DND-41 (cell line): ENCODE results near the gene FUT3.

ENCODE experiments used
- EZH2 ChIP-seq: IDR thresholded peaks from 3 replicates; pipeline ENCODE4 v1.6.1; 2012; ENCODE audit warnings: borderline replicate concordance, low read depth, mild to moderate bottlenecking, moderate library complexity, low read length, inconsistent platforms; ENCODE audit not compliant: severe bottlenecking
- TF ChIP-seq, protein P1 (sequence below): IDR thresholded peaks from 2 replicates; pipeline ENCODE4 v1.5.1; 2012; ENCODE audit warnings: borderline replicate concordance, low read length, moderate library complexity, mild to moderate bottlenecking; ENCODE audit not compliant: poor library complexity, severe bottlenecking; ENCODE audit errors: extremely low read depth

DNA sequence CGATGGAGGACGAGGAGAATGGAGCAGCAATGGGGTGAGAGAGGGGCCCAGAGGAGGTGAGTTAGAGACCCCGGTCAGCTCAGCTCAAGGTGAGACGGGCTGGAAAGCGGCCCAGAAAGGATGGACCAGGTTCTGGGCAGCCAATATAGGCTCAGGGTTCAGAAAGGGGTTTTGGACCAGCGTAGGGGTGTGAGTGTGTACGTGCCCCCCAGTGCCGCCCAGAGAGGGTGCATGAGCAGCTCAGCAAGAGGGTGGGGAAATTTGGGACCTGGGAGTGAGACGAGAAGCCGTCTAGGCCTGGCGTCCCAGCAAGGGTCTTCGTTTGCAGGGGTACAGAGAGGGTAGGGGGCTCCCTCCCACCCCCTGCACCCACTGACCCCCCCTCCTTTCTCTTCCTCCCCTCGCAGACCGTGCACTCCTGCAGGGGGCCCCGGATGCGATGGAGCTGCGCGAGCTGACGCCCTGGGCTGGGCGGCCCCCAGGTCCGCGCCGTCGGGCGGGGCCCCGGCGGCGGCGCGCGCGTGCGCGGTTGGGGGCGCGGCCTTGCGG is 23.8 kb downstream of the FUT3 start:
- TF ChIP-seq, protein P1, sequence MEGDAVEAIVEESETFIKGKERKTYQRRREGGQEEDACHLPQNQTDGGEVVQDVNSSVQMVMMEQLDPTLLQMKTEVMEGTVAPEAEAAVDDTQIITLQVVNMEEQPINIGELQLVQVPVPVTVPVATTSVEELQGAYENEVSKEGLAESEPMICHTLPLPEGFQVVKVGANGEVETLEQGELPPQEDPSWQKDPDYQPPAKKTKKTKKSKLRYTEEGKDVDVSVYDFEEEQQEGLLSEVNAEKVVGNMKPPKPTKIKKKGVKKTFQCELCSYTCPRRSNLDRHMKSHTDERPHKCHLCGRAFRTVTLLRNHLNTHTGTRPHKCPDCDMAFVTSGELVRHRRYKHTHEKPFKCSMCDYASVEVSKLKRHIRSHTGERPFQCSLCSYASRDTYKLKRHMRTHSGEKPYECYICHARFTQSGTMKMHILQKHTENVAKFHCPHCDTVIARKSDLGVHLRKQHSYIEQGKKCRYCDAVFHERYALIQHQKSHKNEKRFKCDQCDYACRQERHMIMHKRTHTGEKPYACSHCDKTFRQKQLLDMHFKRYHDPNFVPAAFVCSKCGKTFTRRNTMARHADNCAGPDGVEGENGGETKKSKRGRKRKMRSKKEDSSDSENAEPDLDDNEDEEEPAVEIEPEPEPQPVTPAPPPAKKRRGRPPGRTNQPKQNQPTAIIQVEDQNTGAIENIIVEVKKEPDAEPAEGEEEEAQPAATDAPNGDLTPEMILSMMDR, result no peak
- no peak for TF ChIP-seq EZH2
